HCT116 (cell line): ENCODE measurements around the gene KMT2B. TPM values are rescaled to one million over a fixed set of nuclear protein-coding genes. Genes with fewer than 3 reads are reported as not detected.

Experiments used
- ATAC-seq: fragments of 200-7000 bp; cut with Tn5 transposase; 2 replicates; pipeline ENCODE4 v1.9.1; 2020; ENCODE audit warnings: mild to moderate bottlenecking, moderate library complexity
- BruUV-seq: library from RNA; stranded (reverse); fragments of 400-500 nt; replicated peaks from 2 replicates; lab custom pipeline; 2021; lab: Mats Ljungman, UMichigan
- CTCF ChIA-PET: fragments of 300-600 bp; sonication (Branson Sonifier 250); formaldehyde crosslinking; loops from one replicate; lab custom pipeline; 2021; ENCODE audit warnings: antibody characterized with exemption; lab: Charles Lee
- POLR2A ChIA-PET: fragments of 300-600, 350-600 bp; sonication (Branson Sonifier 250); formaldehyde crosslinking; loops from one replicate; lab custom pipeline; 2021; ENCODE audit warnings: antibody characterized with exemption; lab: Charles Lee
- RAD21 ChIA-PET, 2 experiments: fragments of 300-600 bp; sonication (Branson Sonifier 250); formaldehyde crosslinking; loops; one replicate each; lab custom pipeline; 2023; ENCODE audit warnings: low total read pairs in 2 of 2; ENCODE audit not compliant: uncharacterized antibody in 2 of 2, unreplicated experiment in 2 of 2, low non-redundant PET in 1 of 2; lab: Charles Lee
- DNase-seq: peaks from one replicate; pipeline ENCODE4 v3.0.0-alpha.2; 2010; ENCODE audit warnings: low read depth, low spot score
- H2AFZ ChIP-seq: fragments of 200-600 bp; shearing (Covaris generic), sonication (generic); 2 replicates; pipeline ENCODE4 v1.6.1; 2017; ENCODE audit warnings: low read depth, mixed run types, mixed read lengths, antibody characterized with exemption, low read length; ENCODE audit not compliant: poor library complexity, severe bottlenecking
- H3K27ac ChIP-seq: 2 replicates; pipeline ENCODE4 v1.5.1; 2012; ENCODE audit warnings: low read depth, low read length
- H3K27me3 ChIP-seq: fragments of 200-600 bp; sonication (generic); 2 replicates; pipeline ENCODE4 v1.6.1; 2016; ENCODE audit warnings: mixed run types, low read length, mixed read lengths; ENCODE audit not compliant: insufficient read depth
- H3K36me3 ChIP-seq, 2 experiments: fragments of 200-500 bp in 1 of 2; fragments of 200-600 bp in 1 of 2; sonication (Bioruptor generic) in 1 of 2; sonication (generic) in 1 of 2; 2 replicates each; pipeline versions ENCODE4 v1.5.1 to v1.6.1; 2014 to 2016; ENCODE audit warnings: low read length in 2 of 2, inconsistent platforms in 1 of 2, mixed read lengths in 1 of 2, mixed run types in 1 of 2; ENCODE audit not compliant: insufficient read depth in 2 of 2, control insufficient read depth in 1 of 2
- H3K4me1 ChIP-seq, 2 experiments: fragments of 200-600 bp in 1 of 2; sonication (generic) in 1 of 2; 2 replicates each; pipeline versions ENCODE4 v1.5.1 to v1.6.1; 2012 to 2017; ENCODE audit warnings: low read length in 2 of 2, inconsistent platforms in 1 of 2, mild to moderate bottlenecking in 1 of 2, mixed read lengths in 1 of 2, mixed run types in 1 of 2, moderate library complexity in 1 of 2; ENCODE audit not compliant: insufficient read depth in 2 of 2, control insufficient read depth in 1 of 2
- H3K4me2 ChIP-seq: fragments of 200-600 bp; sonication (generic); 2 replicates; pipeline ENCODE4 v1.6.1; 2017; ENCODE audit warnings: mixed run types, low read length, mixed read lengths
- H3K4me3 ChIP-seq, 2 experiments: fragments of 200-600 bp in 1 of 2; sonication (generic) in 1 of 2; replicated peaks in 1 of 2; 2 replicates each; pipeline ENCODE4 v1.5.1; 2011 to 2016; ENCODE audit warnings: low read length in 2 of 2, control low read depth in 1 of 2, low read depth in 1 of 2, mild to moderate bottlenecking in 1 of 2, mixed read lengths in 1 of 2, mixed run types in 1 of 2
- H3K79me2 ChIP-seq: fragments of 200-600 bp; sonication (generic); 2 replicates; pipeline ENCODE4 v1.6.1; 2017; ENCODE audit warnings: mild to moderate bottlenecking, mixed run types, low read length, moderate library complexity, mixed read lengths; ENCODE audit not compliant: insufficient read depth
- H3K9ac ChIP-seq: fragments of 200-600 bp; sonication (generic); 2 replicates; pipeline ENCODE4 v1.6.1; 2016; ENCODE audit warnings: low read length, mixed read lengths
- H3K9me2 ChIP-seq: fragments of 200-600 bp; sonication (generic), shearing (Covaris generic); 2 replicates; pipeline ENCODE4 v1.6.1; 2017; ENCODE audit warnings: mixed run types, mild to moderate bottlenecking, moderate library complexity; ENCODE audit not compliant: insufficient read depth
- H3K9me3 ChIP-seq, 2 experiments: fragments of 200-500 bp in 1 of 2; fragments of 200-600 bp in 1 of 2; sonication (Bioruptor generic) in 1 of 2; sonication (generic) in 1 of 2; 2 replicates each; pipeline ENCODE4 v1.6.1; 2014 to 2017; ENCODE audit warnings: low read length in 2 of 2, mixed read lengths in 2 of 2, inconsistent platforms in 1 of 2, low read depth in 1 of 2, mild to moderate bottlenecking in 1 of 2, mixed run types in 1 of 2, moderate library complexity in 1 of 2; ENCODE audit not compliant: control insufficient read depth in 1 of 2, insufficient read depth in 1 of 2
- H4K20me1 ChIP-seq: fragments of 200-600 bp; sonication (generic), shearing (Covaris generic); 2 replicates; pipeline ENCODE4 v1.6.1; 2017; ENCODE audit warnings: mixed run types, mild to moderate bottlenecking, moderate library complexity; ENCODE audit not compliant: insufficient read depth
- CBX3 ChIP-seq: IDR thresholded peaks from 2 replicates; pipeline ENCODE4 v1.6.1; 2012; ENCODE audit warnings: low read depth
- CEBPB ChIP-seq: IDR thresholded peaks from 2 replicates; pipeline ENCODE4 v1.6.1; 2012; ENCODE audit warnings: low read depth
- EGR1 ChIP-seq: IDR thresholded peaks from 2 replicates; pipeline ENCODE4 v1.6.1; 2012; ENCODE audit warnings: low read depth
- ELF1 ChIP-seq: IDR thresholded peaks from 2 replicates; pipeline ENCODE4 v1.6.1; 2012; ENCODE audit warnings: low read depth, borderline replicate concordance
- EZH2 ChIP-seq: fragments of 200-600 bp; sonication (generic); IDR thresholded peaks from 2 replicates; pipeline ENCODE4 v1.6.1; 2017; ENCODE audit warnings: antibody characterized with exemption, mixed run types
- EZH2phosphoT487 ChIP-seq: fragments of 200-600 bp; IDR thresholded peaks from 2 replicates; pipeline ENCODE4 v1.6.1; 2018; ENCODE audit warnings: antibody characterized with exemption, borderline replicate concordance
- RAD21 ChIP-seq: IDR thresholded peaks from 2 replicates; pipeline ENCODE4 v1.6.1; 2012; ENCODE audit warnings: low read depth, mild to moderate bottlenecking
- SIN3A ChIP-seq: IDR thresholded peaks from 2 replicates; pipeline ENCODE4 v1.6.1; 2012; ENCODE audit warnings: low read depth
- SP1 ChIP-seq: IDR thresholded peaks from 2 replicates; pipeline ENCODE4 v1.6.1; 2012; ENCODE audit warnings: low read depth
- SRF ChIP-seq: IDR thresholded peaks from 2 replicates; pipeline ENCODE4 v1.6.1; 2012; ENCODE audit warnings: low read depth
- YY1 ChIP-seq: IDR thresholded peaks from 2 replicates; pipeline ENCODE4 v1.6.1; 2011; ENCODE audit warnings: low read length, low read depth, moderate library complexity, mild to moderate bottlenecking; ENCODE audit not compliant: insufficient replicate concordance; ENCODE audit errors: extremely low read depth
- ZFX ChIP-seq: fragments of 450-650 bp; IDR thresholded peaks from 2 replicates; pipeline ENCODE4 v1.6.1; 2017
- ZNF274 ChIP-seq: fragments of 200-500 bp; sonication (Bioruptor generic); IDR thresholded peaks from 2 replicates; pipeline ENCODE4 v1.6.1; 2014; ENCODE audit warnings: mild to moderate bottlenecking, low read depth, low read length, inconsistent platforms
- intact Hi-C: fragments of 100-400 bp; cut with micrococcal nuclease; formaldehyde crosslinking; loops from 2 replicates; pipeline ENCODE4 v1.10.0; 2022
- total RNA-seq: library from RNA; stranded (reverse); gene quantifications from one replicate; pipeline ENCODE4 v1.2.1, GENCODE V29; 2021; ENCODE audit not compliant: unreplicated experiment
- TF ChIP-seq, protein P1 (sequence below): IDR thresholded peaks from 2 replicates; pipeline ENCODE4 v1.6.1; 2012
- TF ChIP-seq, protein P2 (sequence below): IDR thresholded peaks from 2 replicates; pipeline ENCODE4 v1.6.1; 2011; ENCODE audit warnings: mild to moderate bottlenecking, low read length, moderate library complexity; ENCODE audit not compliant: insufficient replicate concordance; ENCODE audit errors: extremely low read depth

The KMT2B gene
- total RNA-seq, 1 experiment from 2014 or later, result 29.9 TPM

DNA sequence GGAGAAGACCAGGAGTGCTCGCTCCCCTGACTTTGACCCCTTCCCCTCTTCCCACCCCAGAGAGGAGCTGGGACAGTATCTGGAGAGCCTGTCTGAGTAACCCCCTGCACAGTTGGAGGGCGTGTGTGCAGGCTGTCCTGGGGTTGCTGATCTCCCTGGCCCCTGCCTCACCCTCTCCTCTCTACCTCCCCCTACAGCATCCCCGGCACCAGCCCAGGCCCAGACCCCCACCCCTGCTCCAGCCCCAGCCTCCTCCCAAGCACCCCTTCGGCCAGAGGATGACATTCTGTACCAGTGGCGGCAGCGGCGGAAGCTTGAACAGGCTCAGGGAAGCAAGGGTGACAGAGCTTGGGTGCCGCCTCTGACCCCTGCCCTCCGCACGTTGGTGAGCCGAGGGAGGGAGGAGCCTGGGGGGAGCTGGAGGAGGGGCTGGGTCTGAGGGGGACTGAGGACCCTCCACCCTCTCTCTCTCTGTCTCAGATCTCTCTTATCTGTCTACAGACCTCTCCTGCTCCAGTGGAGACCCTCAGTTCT lies 48.8 kb downstream of the KMT2B start:
- no TSS peak for BruUV-seq
- Histone ChIP-seq H3K27ac (no peak overlapping the region), H3K27me3 (no peaks in the 10 kb centered on the region), H3K4me1 (no peaks in the 10 kb centered on the region), H4K20me1 (no peaks in the 10 kb centered on the region), H3K79me2 (no peaks in the 10 kb centered on the region), H3K4me2 (no peak overlapping the region), H3K4me3 (no peak overlapping the region), H3K9me3 (no peaks in the 10 kb centered on the region), H2AFZ (no peak overlapping the region), H3K9ac (no peak overlapping the region), H3K9me2 (no peaks in the 10 kb centered on the region), H3K36me3 (peaks cover 0 to 12% of the 10 kb centered on the region in 2 experiments; a peak in 1 of 4 replicates)
- ChIA-PET RAD21 (no interaction called here), CTCF (no interaction called here), POLR2A (interaction anchor here (0.6 to 1.1 kb wide), 2 partner anchors 10 to 18 kb away, joined by 3 to 4 read pairs; partner anchors contain the start of gene HSPB6)
- no peak for DNase-seq
- intact Hi-C loops, result no loop called here
- no peak for ATAC-seq
- TF ChIP-seq YY1 (no peak), CBX3 (no peak), ZFX (no peak), ZNF274 (no peak), EZH2 (no peak), EGR1 (no peak), RAD21 (no peak), EZH2phosphoT487 (no peak), SIN3A (no peak), SP1 (no peak), ELF1 (no peak), CEBPB (no peak), SRF (no peak)
- TF ChIP-seq, protein P1, sequence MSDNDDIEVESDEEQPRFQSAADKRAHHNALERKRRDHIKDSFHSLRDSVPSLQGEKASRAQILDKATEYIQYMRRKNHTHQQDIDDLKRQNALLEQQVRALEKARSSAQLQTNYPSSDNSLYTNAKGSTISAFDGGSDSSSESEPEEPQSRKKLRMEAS, result no peak
- TF ChIP-seq, protein P2, sequence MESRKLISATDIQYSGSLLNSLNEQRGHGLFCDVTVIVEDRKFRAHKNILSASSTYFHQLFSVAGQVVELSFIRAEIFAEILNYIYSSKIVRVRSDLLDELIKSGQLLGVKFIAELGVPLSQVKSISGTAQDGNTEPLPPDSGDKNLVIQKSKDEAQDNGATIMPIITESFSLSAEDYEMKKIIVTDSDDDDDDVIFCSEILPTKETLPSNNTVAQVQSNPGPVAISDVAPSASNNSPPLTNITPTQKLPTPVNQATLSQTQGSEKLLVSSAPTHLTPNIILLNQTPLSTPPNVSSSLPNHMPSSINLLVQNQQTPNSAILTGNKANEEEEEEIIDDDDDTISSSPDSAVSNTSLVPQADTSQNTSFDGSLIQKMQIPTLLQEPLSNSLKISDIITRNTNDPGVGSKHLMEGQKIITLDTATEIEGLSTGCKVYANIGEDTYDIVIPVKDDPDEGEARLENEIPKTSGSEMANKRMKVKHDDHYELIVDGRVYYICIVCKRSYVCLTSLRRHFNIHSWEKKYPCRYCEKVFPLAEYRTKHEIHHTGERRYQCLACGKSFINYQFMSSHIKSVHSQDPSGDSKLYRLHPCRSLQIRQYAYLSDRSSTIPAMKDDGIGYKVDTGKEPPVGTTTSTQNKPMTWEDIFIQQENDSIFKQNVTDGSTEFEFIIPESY, result no peak
